ENCODE data around the gene AUTS2. TPM values are rescaled to one million over a fixed set of nuclear protein-coding genes. Genes with fewer than 3 reads are reported as not detected.

Gene AUTS2
- total and polyA plus RNA-seq, 4 donors: 4.9 to 24.4 (median 7.0) TPM

DNA sequence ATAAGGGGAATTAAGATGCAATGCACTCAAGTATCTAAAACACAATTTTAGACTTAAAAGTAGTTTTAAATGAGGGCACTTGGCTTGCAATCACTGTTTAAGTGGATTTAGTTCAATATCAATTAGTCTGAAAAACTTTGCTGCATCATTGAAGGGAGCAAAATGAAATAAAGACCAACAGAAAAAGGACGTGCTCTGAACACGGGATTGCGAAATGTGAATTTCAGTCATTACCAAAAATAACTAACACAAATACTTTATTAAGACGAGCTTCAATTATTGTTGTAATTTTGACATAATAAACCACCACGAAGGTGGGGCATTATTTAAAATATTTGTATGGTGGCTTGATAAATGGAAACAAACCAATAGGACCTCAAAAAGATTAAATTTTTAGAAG, 1171.9 kb downstream of the AUTS2 start:
- peaks cover 8 to 38% (median 26%) of the 10 kb centered on the region in 4 donors for H3K36me3 ChIP-seq (ENCODE audit: control insufficient read depth in 4 of 4, insufficient read depth in 3 of 4, low read depth in 1 of 4, low read length in 3 of 4)
- peaks cover 2 to 9% (median 5%) of the 10 kb centered on the region in 4 donors for H3K4me1 ChIP-seq (ENCODE audit: control insufficient read depth in 4 of 4, insufficient read depth in 4 of 4, low read length in 3 of 4)
- no peak overlapping the region for H3K9ac ChIP-seq (ENCODE audit: low read depth in 1 of 2, low read length in 2 of 2)
- 85% methylated on average over 5 of the region's 5 CpGs for WGBS
- no peak overlapping the region for H3K4me3 ChIP-seq (ENCODE audit: low read depth in 1 of 3, low read length in 3 of 3)
- TF ChIP-seq RAD21 (IDR thresholded peaks at IDR 0.05) (no peak), ZBTB33 (IDR thresholded peaks at IDR 0.05) (no peak), SP1 (IDR thresholded peaks at IDR 0.05) (no peak)
- DNase-seq (ENCODE audit: low spot score): no peak
- no peak overlapping the region for H3K27ac ChIP-seq (ENCODE audit: low read depth in 1 of 2, low read length in 2 of 2)
- no peaks in the 10 kb centered on the region for H3K27me3 ChIP-seq (ENCODE audit: control insufficient read depth in 4 of 4, insufficient read depth in 4 of 4, low read length in 3 of 4)
- H3K9me3 ChIP-seq (ENCODE audit: control insufficient read depth in 4 of 4, low read length in 3 of 4): no peaks in the 10 kb centered on the region

- no peak for TF ChIP-seq HNF4G (IDR thresholded peaks at IDR 0.05)
- TF ChIP-seq ATF3 (IDR thresholded peaks at IDR 0.05): no peak
- TF ChIP-seq SP1 (IDR thresholded peaks at IDR 0.05): no peak
- no peak for TF ChIP-seq YY1 (IDR thresholded peaks at IDR 0.05)
- no peak for TF ChIP-seq HNF4A (conservative IDR thresholded peaks at IDR 0.05)
- TF ChIP-seq EGR1 (IDR thresholded peaks at IDR 0.05; ENCODE audit: low read depth in 2 of 2): no peak
- TF ChIP-seq FOXA1 (IDR thresholded peaks at IDR 0.05): no peak
- TF ChIP-seq NR2F2 (IDR thresholded peaks at IDR 0.05): no peak
- no peak for TF ChIP-seq FOXA2 (IDR thresholded peaks at IDR 0.05)
- TF ChIP-seq, protein P1, sequence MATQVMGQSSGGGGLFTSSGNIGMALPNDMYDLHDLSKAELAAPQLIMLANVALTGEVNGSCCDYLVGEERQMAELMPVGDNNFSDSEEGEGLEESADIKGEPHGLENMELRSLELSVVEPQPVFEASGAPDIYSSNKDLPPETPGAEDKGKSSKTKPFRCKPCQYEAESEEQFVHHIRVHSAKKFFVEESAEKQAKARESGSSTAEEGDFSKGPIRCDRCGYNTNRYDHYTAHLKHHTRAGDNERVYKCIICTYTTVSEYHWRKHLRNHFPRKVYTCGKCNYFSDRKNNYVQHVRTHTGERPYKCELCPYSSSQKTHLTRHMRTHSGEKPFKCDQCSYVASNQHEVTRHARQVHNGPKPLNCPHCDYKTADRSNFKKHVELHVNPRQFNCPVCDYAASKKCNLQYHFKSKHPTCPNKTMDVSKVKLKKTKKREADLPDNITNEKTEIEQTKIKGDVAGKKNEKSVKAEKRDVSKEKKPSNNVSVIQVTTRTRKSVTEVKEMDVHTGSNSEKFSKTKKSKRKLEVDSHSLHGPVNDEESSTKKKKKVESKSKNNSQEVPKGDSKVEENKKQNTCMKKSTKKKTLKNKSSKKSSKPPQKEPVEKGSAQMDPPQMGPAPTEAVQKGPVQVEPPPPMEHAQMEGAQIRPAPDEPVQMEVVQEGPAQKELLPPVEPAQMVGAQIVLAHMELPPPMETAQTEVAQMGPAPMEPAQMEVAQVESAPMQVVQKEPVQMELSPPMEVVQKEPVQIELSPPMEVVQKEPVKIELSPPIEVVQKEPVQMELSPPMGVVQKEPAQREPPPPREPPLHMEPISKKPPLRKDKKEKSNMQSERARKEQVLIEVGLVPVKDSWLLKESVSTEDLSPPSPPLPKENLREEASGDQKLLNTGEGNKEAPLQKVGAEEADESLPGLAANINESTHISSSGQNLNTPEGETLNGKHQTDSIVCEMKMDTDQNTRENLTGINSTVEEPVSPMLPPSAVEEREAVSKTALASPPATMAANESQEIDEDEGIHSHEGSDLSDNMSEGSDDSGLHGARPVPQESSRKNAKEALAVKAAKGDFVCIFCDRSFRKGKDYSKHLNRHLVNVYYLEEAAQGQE (IDR thresholded peaks at IDR 0.05): no peak
- TF ChIP-seq CTCF (IDR thresholded peaks at IDR 0.05; ENCODE audit: low read depth, low read length, missing input control): no peak
- TF ChIP-seq ZBTB33 (IDR thresholded peaks at IDR 0.05): no peak
- TF ChIP-seq TAF1 (conservative IDR thresholded peaks at IDR 0.05): no peak
- no peak for TF ChIP-seq RAD21 (IDR thresholded peaks at IDR 0.05)
- TF ChIP-seq RXRA (IDR thresholded peaks at IDR 0.05): no peak
- no peak for TF ChIP-seq JUND (IDR thresholded peaks at IDR 0.05)
- TF ChIP-seq GABPA (IDR thresholded peaks at IDR 0.05 in 1 of 2, conservative IDR thresholded peaks at IDR 0.05 in 1 of 2): no peak
- TF ChIP-seq, protein P2, sequence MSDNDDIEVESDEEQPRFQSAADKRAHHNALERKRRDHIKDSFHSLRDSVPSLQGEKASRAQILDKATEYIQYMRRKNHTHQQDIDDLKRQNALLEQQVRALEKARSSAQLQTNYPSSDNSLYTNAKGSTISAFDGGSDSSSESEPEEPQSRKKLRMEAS (IDR thresholded peaks at IDR 0.05): no peak
- Histone ChIP-seq H3K9me3 (ENCODE audit: control insufficient read depth in 4 of 4, low read length in 3 of 4) (no peaks in the 10 kb centered on the region), H3K9ac (ENCODE audit: low read depth in 1 of 2, low read length in 2 of 2) (no peak overlapping the region), H3K27ac (ENCODE audit: low read depth in 1 of 2, low read length in 2 of 2) (no peak overlapping the region), H3K4me3 (ENCODE audit: low read depth in 1 of 3, low read length in 3 of 3) (no peak overlapping the region), H3K36me3 (ENCODE audit: control insufficient read depth in 4 of 4, insufficient read depth in 3 of 4, low read depth in 1 of 4, low read length in 3 of 4) (peaks cover 12 to 39% (median 26%) of the 10 kb centered on the region in 4 donors), H3K4me1 (ENCODE audit: control insufficient read depth in 4 of 4, insufficient read depth in 4 of 4, low read length in 3 of 4) (peaks cover 0 to 4% (median under 1%) of the 10 kb centered on the region in 4 donors), H3K27me3 (ENCODE audit: control insufficient read depth in 4 of 4, insufficient read depth in 4 of 4, low read length in 3 of 4) (no peaks in the 10 kb centered on the region)
- DNase-seq (ENCODE audit: low spot score): no peak
- WGBS: 94% methylated on average over 10 of the region's 10 CpGs
These were observed 1173.2 kb downstream of the AUTS2 start for GRCh38 chr7:70771451-70771850.
